NK-92 (cell line): Measurements from ENCODE around the gene TIMP1.

Experiments used
- DNase-seq: peaks from one replicate; lab custom pipeline; 2025; ENCODE audit not compliant: unreplicated experiment; lab: John Stamatoyannopoulos, UW

The TIMP1 gene

GRCh38 chrX:47633689-47634590 is 51.7 kb downstream of the TIMP1 start:
- DNase-seq: no peak

DNA sequence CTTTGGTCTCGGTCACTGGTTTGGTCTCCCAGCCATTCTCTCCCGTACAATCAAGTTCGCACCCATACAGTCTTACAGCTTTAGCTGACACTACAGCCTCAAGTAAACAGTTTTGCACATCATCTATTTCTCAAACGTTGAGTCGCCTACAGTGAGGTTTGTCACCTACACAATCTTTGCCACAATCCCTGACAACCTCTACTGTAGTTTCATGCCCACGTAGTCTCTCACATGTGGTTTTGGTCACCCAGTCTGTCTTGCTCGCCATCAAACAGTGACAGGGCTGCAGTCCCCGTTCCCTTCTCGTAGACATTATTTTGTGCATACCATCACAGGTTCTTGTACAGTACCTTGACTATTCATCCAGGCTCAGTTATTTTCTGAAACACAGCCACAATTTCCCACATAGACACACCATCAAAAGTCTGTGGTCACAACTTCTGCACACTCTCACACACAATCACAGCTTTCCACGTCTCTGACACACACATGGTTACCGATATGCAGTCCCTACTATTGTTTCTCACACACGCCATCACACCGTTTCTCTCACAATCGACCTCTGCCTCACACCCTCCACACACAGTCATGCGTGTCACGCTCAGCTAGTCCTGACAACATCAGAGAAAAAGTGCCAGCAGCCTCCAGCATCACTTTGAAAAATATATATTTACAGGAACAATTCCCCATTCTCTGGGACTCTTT is 52.8 kb downstream of the TIMP1 start:
- no peak for DNase-seq
